Measurements from ENCODE around the gene SH2B2. TPM values are rescaled to one million over a fixed set of nuclear protein-coding genes. Genes with fewer than 3 reads are reported as not detected.
A peak's percentile ranks its signal among the peaks of the same experiment; 100 is the strongest.

The SH2B2 gene
- total RNA-seq, 1 donor from 2014 or later = 11.6 TPM

DNA sequence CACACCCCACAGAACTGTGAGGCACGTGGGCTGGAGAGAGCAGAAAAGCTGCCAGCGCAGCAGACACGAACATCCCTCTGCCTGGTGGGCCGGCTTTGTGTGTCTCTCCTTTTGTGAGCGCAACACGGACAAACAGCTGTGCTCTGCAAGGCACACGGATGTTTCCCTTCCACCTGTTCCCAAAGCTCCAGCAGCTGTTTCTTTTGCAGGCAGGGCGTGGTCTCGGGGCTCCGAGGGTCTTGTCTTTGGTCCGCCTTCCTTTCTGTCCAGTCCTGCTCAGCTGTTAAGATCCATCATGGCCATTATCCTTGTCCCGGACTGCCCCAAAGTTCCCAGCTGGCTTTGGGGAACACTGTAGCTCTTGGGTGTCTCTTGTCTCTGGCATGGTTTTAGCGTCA, 32.7 kb upstream of the SH2B2 start:
- Mint-ChIP-seq H3K4me3 (ENCODE audit: unreplicated experiment) (no peak overlapping the region), H3K27me3 (ENCODE audit: unreplicated experiment) (no peaks in the 10 kb centered on the region), H3K36me3 (ENCODE audit: unreplicated experiment) (no peaks in the 10 kb centered on the region), H3K4me1 (ENCODE audit: low read depth, unreplicated experiment) (peaks cover 28% of the 10 kb centered on the region), H3K27ac (ENCODE audit: unreplicated experiment) (peak overlapping the region; percentile 77), H3K9me3 (ENCODE audit: unreplicated experiment) (peaks cover 10% of the 10 kb centered on the region)
- no peak for DNase-seq
- TF ChIP-seq, protein P1, sequence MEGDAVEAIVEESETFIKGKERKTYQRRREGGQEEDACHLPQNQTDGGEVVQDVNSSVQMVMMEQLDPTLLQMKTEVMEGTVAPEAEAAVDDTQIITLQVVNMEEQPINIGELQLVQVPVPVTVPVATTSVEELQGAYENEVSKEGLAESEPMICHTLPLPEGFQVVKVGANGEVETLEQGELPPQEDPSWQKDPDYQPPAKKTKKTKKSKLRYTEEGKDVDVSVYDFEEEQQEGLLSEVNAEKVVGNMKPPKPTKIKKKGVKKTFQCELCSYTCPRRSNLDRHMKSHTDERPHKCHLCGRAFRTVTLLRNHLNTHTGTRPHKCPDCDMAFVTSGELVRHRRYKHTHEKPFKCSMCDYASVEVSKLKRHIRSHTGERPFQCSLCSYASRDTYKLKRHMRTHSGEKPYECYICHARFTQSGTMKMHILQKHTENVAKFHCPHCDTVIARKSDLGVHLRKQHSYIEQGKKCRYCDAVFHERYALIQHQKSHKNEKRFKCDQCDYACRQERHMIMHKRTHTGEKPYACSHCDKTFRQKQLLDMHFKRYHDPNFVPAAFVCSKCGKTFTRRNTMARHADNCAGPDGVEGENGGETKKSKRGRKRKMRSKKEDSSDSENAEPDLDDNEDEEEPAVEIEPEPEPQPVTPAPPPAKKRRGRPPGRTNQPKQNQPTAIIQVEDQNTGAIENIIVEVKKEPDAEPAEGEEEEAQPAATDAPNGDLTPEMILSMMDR (IDR thresholded peaks at IDR 0.05; ENCODE audit: partially characterized antibody, unreplicated experiment) = no peak

DNA sequence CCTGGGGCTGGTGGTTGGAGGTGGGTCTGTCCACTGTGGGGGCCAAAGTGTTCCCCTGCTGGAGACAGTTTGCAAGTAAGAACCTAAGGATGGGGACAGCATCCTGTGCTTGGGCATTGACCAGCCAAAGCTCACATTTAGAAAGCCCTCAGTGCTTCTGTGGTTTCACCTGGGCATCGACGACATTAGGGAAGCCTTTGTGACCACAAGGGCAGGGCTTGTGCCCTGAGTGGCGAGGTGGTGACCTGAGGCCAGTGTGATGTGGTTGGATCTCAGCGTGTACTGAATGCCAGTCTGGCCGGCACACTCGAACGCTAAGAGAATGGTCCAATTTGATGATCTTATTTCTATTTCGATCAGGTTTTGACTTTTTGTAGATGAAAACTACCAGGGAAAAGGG, 32.1 kb upstream of the SH2B2 start:
- peaks cover 10% of the 10 kb centered on the region for H3K9me3 Mint-ChIP-seq (ENCODE audit: unreplicated experiment)
- TF ChIP-seq, protein P1 (IDR thresholded peaks at IDR 0.05; ENCODE audit: partially characterized antibody, unreplicated experiment) = no peak
- peaks cover 28% of the 10 kb centered on the region for H3K4me1 Mint-ChIP-seq (ENCODE audit: low read depth, unreplicated experiment)
- H3K4me3 Mint-ChIP-seq (ENCODE audit: unreplicated experiment) = no peak overlapping the region
- no peaks in the 10 kb centered on the region for H3K27me3 Mint-ChIP-seq (ENCODE audit: unreplicated experiment)
- H3K27ac Mint-ChIP-seq (ENCODE audit: unreplicated experiment) = no peak overlapping the region
- H3K36me3 Mint-ChIP-seq (ENCODE audit: unreplicated experiment) = no peaks in the 10 kb centered on the region
- no peak for DNase-seq

DNA sequence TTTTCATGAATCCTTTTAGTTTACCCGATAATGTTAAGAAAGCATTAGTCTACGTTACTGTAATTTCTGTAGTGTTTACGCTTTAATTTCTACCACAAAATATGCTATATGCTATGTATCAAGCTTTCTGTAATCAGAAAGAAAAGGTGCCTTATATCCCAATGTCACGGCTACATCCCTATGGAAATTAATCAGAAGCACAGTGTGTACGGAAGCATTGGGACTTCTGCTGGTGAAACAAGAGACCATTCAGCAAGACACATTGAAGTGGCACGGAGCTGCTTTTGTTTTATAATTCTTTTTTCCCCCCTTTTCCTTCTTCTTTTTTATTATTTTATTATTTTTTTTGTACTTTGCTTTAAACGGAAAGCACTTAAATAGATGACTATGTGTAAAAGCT, 31.2 kb upstream of the SH2B2 start:
- H3K9me3 Mint-ChIP-seq (ENCODE audit: unreplicated experiment) = peaks cover 10% of the 10 kb centered on the region
- H3K27ac Mint-ChIP-seq (ENCODE audit: unreplicated experiment) = no peak overlapping the region
- TF ChIP-seq, protein P1 (IDR thresholded peaks at IDR 0.05; ENCODE audit: partially characterized antibody, unreplicated experiment) = no peak
- no peaks in the 10 kb centered on the region for H3K36me3 Mint-ChIP-seq (ENCODE audit: unreplicated experiment)
- no peak overlapping the region for H3K4me3 Mint-ChIP-seq (ENCODE audit: unreplicated experiment)
- H3K4me1 Mint-ChIP-seq (ENCODE audit: low read depth, unreplicated experiment) = peaks cover 25% of the 10 kb centered on the region
- H3K27me3 Mint-ChIP-seq (ENCODE audit: unreplicated experiment) = no peaks in the 10 kb centered on the region
- DNase-seq = no peak

DNA sequence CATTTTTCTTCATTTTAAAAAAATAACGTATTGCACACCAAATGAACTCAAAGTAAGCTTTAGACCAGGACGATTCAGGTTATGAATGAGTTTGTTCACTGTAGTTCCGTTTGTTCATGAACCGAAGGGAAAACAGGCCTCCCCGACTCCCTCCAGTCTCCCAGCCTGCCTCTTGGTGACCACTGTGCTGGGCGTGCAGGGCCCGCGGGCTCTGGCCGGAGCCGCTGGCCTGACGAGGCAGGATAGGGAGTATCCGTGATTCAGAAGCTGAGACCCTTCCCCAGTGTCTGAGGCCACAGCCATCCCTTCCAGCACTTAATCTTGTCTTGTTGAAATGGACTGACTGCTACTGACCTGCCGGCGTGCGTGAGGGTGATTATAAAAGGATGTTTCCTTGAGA, 30.8 kb upstream of the SH2B2 start:
- H3K4me1 Mint-ChIP-seq (ENCODE audit: low read depth, unreplicated experiment) = peaks cover 24% of the 10 kb centered on the region

DNA sequence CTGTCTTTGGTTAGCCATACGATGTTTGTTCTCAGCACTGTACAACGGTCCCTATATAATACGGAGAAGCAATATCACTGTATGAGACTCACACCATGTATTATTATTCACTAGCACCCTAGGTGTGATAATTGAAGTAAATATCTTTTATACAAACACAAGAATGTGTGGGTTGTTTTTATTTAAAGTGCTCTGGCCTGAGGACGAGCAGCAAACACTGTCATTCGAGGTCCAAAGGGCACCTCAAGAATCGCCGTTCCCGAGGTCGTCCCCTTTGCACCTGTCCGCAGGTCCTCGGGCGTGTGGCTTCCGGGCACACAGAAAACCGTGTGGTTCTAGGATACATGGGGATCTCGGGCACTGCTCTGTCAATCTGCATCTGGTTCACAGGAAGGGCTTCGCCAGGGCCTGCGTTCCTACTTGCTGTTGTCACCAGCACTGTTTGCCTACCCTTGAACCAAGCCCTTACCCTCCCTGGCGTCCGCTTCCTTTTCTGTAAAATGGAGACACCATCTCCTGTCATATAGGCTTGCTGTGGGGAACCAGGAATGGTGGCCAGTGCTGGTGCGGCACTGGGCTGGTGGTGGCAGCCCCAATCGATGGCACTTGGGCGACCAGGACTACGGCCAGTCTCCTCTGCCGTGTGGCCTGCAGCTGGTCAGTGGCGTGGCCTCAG, 28.5 kb upstream of the SH2B2 start:
- peaks cover 9% of the 10 kb centered on the region for H3K4me1 Mint-ChIP-seq (ENCODE audit: low read depth, unreplicated experiment)
- no peaks in the 10 kb centered on the region for H3K27me3 Mint-ChIP-seq (ENCODE audit: unreplicated experiment)
- TF ChIP-seq, protein P1 (IDR thresholded peaks at IDR 0.05; ENCODE audit: partially characterized antibody, unreplicated experiment) = no peak
- no peak for DNase-seq
- H3K9me3 Mint-ChIP-seq (ENCODE audit: unreplicated experiment) = peaks cover 8% of the 10 kb centered on the region
- H3K36me3 Mint-ChIP-seq (ENCODE audit: unreplicated experiment) = no peaks in the 10 kb centered on the region
- no peak overlapping the region for H3K27ac Mint-ChIP-seq (ENCODE audit: unreplicated experiment)
- H3K4me3 Mint-ChIP-seq (ENCODE audit: unreplicated experiment) = no peak overlapping the region

More for the DNA sequence above, 30.8 kb upstream of the SH2B2 start:
- peaks cover 10% of the 10 kb centered on the region for H3K9me3 Mint-ChIP-seq (ENCODE audit: unreplicated experiment)
- TF ChIP-seq, protein P1 (IDR thresholded peaks at IDR 0.05; ENCODE audit: partially characterized antibody, unreplicated experiment) = no peak
- no peak overlapping the region for H3K27ac Mint-ChIP-seq (ENCODE audit: unreplicated experiment)
- no peak for DNase-seq
- H3K27me3 Mint-ChIP-seq (ENCODE audit: unreplicated experiment) = no peaks in the 10 kb centered on the region
- H3K4me3 Mint-ChIP-seq (ENCODE audit: unreplicated experiment) = no peak overlapping the region
- H3K36me3 Mint-ChIP-seq (ENCODE audit: unreplicated experiment) = no peaks in the 10 kb centered on the region
